Activated T-cell treated with anti-CD3 and anti-CD28 coated beads, Interleukin-2, amount 50 U/mL, for 72 hours (primary cell): ENCODE data around the gene SERPINB3. TPM values are rescaled to one million over a fixed set of nuclear protein-coding genes. Genes with fewer than 3 reads are reported as not detected.
"Not testable (repeated sequence)": the region's sequence is repeated elsewhere in the genome, so short reads cannot be mapped to it uniquely, and the experiment has no call there.

Source experiments
- ATAC-seq, 2 donors: fragments of 150-1000 bp; cut with Tn5 transposase; replicated peaks in 1 of 2; 2 replicates each; pipeline ENCODE4 v1.10.0; 2021; ENCODE audit warnings: moderate library complexity in 2 of 2, mild to moderate bottlenecking in 1 of 2
- DNase-seq, 2 donors: peaks; one replicate each; pipeline ENCODE4 v3.0.0; 2021 to 2022; ENCODE audit warnings: mixed read lengths in 1 of 2
- H3K27ac Mint-ChIP-seq: one replicate; pipeline ENCODE4 v1.8.0; 2022; ENCODE audit warnings: mild to moderate bottlenecking, moderate library complexity, mixed read lengths
- H3K27me3 Mint-ChIP-seq: one replicate; pipeline ENCODE4 v1.8.0; 2022; ENCODE audit warnings: low read depth, mixed read lengths
- H3K36me3 Mint-ChIP-seq, 2 donors: one replicate each; pipeline ENCODE4 v1.8.0; 2022; ENCODE audit warnings: mixed read lengths in 2 of 2, mild to moderate bottlenecking in 1 of 2; ENCODE audit not compliant: insufficient read depth in 2 of 2
- H3K4me1 Mint-ChIP-seq: one replicate; pipeline ENCODE4 v1.8.0; 2022; ENCODE audit warnings: low read depth, mixed read lengths
- H3K4me3 Mint-ChIP-seq, 2 donors: one replicate each; pipeline ENCODE4 v1.8.0; 2022; ENCODE audit warnings: mild to moderate bottlenecking in 2 of 2, mixed read lengths in 2 of 2, moderate library complexity in 2 of 2
- H3K9me3 Mint-ChIP-seq, 2 donors: one replicate each; pipeline ENCODE4 v1.8.0; 2022; ENCODE audit warnings: mixed read lengths in 2 of 2
- total RNA-seq, 2 donors: library from RNA; stranded (reverse); gene quantifications; one replicate each; pipeline ENCODE4 v1.2.3, GENCODE V29; 2022

The SERPINB3 gene
- total RNA-seq, 2 donors from 2014 or later, result not detected

GRCh38 chr18:63641157-63641680 lies 20.5 kb downstream of the SERPINB3 start:
- not testable (repeated sequence) for ATAC-seq, DNase-seq, H3K9me3 Mint-ChIP-seq

GRCh38 chr18:63637703-63638102 lies 24.0 kb downstream of the SERPINB3 start:
- H3K4me1 Mint-ChIP-seq, result no peaks in the 10 kb centered on the region
- H3K36me3 Mint-ChIP-seq, result no peaks in the 10 kb centered on the region
- H3K27ac Mint-ChIP-seq, result no peak overlapping the region
- no peaks in the 10 kb centered on the region for H3K9me3 Mint-ChIP-seq
- no peaks in the 10 kb centered on the region for H3K27me3 Mint-ChIP-seq
- H3K4me3 Mint-ChIP-seq, result no peak overlapping the region
- DNase-seq (no peak), ATAC-seq (no peak)

More at GRCh38 chr18:63641157-63641680, 20.5 kb downstream of the SERPINB3 start:
- not testable (repeated sequence) for H3K27ac Mint-ChIP-seq, H3K36me3 Mint-ChIP-seq, H3K4me1 Mint-ChIP-seq, H3K27me3 Mint-ChIP-seq, H3K4me3 Mint-ChIP-seq

GRCh38 chr18:63627819-63628218 lies 33.9 kb downstream of the SERPINB3 start:
- peaks cover 5 to 6% of the 10 kb centered on the region in 2 donors for H3K36me3 Mint-ChIP-seq
- no peak overlapping the region for H3K4me3 Mint-ChIP-seq
- no peaks in the 10 kb centered on the region for H3K4me1 Mint-ChIP-seq
- DNase-seq, result no peak
- H3K27me3 Mint-ChIP-seq, result no peaks in the 10 kb centered on the region
- no peak for ATAC-seq
- no peak overlapping the region for H3K27ac Mint-ChIP-seq
- peaks cover 17 to 24% of the 10 kb centered on the region in 2 donors for H3K9me3 Mint-ChIP-seq

- ATAC-seq (no peak), DNase-seq (no peak)
- Mint-ChIP-seq H3K27ac (no peak overlapping the region), H3K36me3 (peaks cover 5 to 6% of the 10 kb centered on the region in 2 donors), H3K4me3 (no peak overlapping the region), H3K4me1 (no peaks in the 10 kb centered on the region), H3K27me3 (no peaks in the 10 kb centered on the region), H3K9me3 (peaks cover 17 to 22% of the 10 kb centered on the region in 2 donors)
Observed at GRCh38 chr18:63626431-63626830, 35.3 kb downstream of the SERPINB3 start.

- Mint-ChIP-seq H3K27me3 (no peaks in the 10 kb centered on the region), H3K4me3 (no peak overlapping the region), H3K9me3 (peaks cover 19% of the 10 kb centered on the region in 2 donors), H3K4me1 (no peaks in the 10 kb centered on the region), H3K36me3 (peaks cover 5 to 6% of the 10 kb centered on the region in 2 donors), H3K27ac (no peak overlapping the region)
- DNase-seq (no peak), ATAC-seq (no peak)
Observed at GRCh38 chr18:63624863-63625262, 36.8 kb downstream of the SERPINB3 start.

- Mint-ChIP-seq H3K27me3 (no peaks in the 10 kb centered on the region), H3K4me1 (no peaks in the 10 kb centered on the region), H3K36me3 (no peaks in the 10 kb centered on the region), H3K9me3 (peaks cover 6 to 7% of the 10 kb centered on the region in 2 donors), H3K27ac (no peak overlapping the region), H3K4me3 (no peak overlapping the region)
- no peak for ATAC-seq
- DNase-seq, result no peak
Observed at GRCh38 chr18:63619661-63620060, 42.0 kb downstream of the SERPINB3 start.

GRCh38 chr18:63617915-63618234 lies 43.8 kb downstream of the SERPINB3 start:
- no peaks in the 10 kb centered on the region for H3K27me3 Mint-ChIP-seq
- ATAC-seq, result no peak

GRCh38 chr18:63617049-63617914 lies 44.4 kb downstream of the SERPINB3 start:
- ATAC-seq (no peak), DNase-seq (no peak)
- no peaks in the 10 kb centered on the region for H3K4me1 Mint-ChIP-seq
- no peaks in the 10 kb centered on the region for H3K36me3 Mint-ChIP-seq
- no peak overlapping the region for H3K4me3 Mint-ChIP-seq
- H3K27ac Mint-ChIP-seq, result no peak overlapping the region
- no peaks in the 10 kb centered on the region for H3K27me3 Mint-ChIP-seq
- peaks cover 0 to 2% of the 10 kb centered on the region in 2 donors for H3K9me3 Mint-ChIP-seq

More at GRCh38 chr18:63617915-63618234, 43.8 kb downstream of the SERPINB3 start:
- no peaks in the 10 kb centered on the region for H3K36me3 Mint-ChIP-seq
- H3K4me1 Mint-ChIP-seq, result no peaks in the 10 kb centered on the region
- DNase-seq, result no peak
- H3K9me3 Mint-ChIP-seq, result peaks cover 2% of the 10 kb centered on the region in 2 donors
- H3K27ac Mint-ChIP-seq, result no peak overlapping the region
- H3K4me3 Mint-ChIP-seq, result no peak overlapping the region

- H3K27ac Mint-ChIP-seq, result no peak overlapping the region
- no peaks in the 10 kb centered on the region for H3K9me3 Mint-ChIP-seq
- DNase-seq (no peak), ATAC-seq (no peak)
- no peaks in the 10 kb centered on the region for H3K27me3 Mint-ChIP-seq
- no peaks in the 10 kb centered on the region for H3K4me1 Mint-ChIP-seq
- no peaks in the 10 kb centered on the region for H3K36me3 Mint-ChIP-seq
- H3K4me3 Mint-ChIP-seq, result no peak overlapping the region
Observed at GRCh38 chr18:63613420-63613819, 48.3 kb downstream of the SERPINB3 start.

GRCh38 chr18:63606526-63606925 lies 55.2 kb downstream of the SERPINB3 start:
- H3K27ac Mint-ChIP-seq, result no peak overlapping the region
- peaks cover 6% of the 10 kb centered on the region for H3K4me1 Mint-ChIP-seq
- H3K27me3 Mint-ChIP-seq, result peaks cover 7% of the 10 kb centered on the region
- no peak for DNase-seq
- no peaks in the 10 kb centered on the region for H3K36me3 Mint-ChIP-seq
- ATAC-seq, result no peak
- H3K4me3 Mint-ChIP-seq, result no peak overlapping the region
- H3K9me3 Mint-ChIP-seq, result no peaks in the 10 kb centered on the region

Other genes starting within 250 kb of the SERPINB3 start
- 10 to 100 TPM; 70.8 to 75.5 TPM for gene VPS4B, start 239.4 kb downstream of the SERPINB3 start, total RNA-seq
- not detected for gene SERPINB5, start 184.9 kb downstream of the SERPINB3 start, total RNA-seq
- gene SERPINB12, start 119.5 kb downstream of the SERPINB3 start, total RNA-seq, result not detected
- gene SERPINB13, start 74.5 kb downstream of the SERPINB3 start, total RNA-seq, result not detected
- gene SERPINB4, start 17.6 kb downstream of the SERPINB3 start, total RNA-seq, result not detected
- gene SERPINB11, start 41.1 kb upstream of the SERPINB3 start, total RNA-seq, result not detected
- not detected for gene SERPINB7, start 113.5 kb upstream of the SERPINB3 start, total RNA-seq
- not detected for gene SERPINB2, start 225.8 kb upstream of the SERPINB3 start, total RNA-seq
- 1 to 10 TPM; 1.5 to 2.8 TPM for gene SERPINB10, start 246.1 kb upstream of the SERPINB3 start, total RNA-seq